HCT116 (cell line): ENCODE data around the gene COL23A1. TPM values are rescaled to one million over a fixed set of nuclear protein-coding genes. Genes with fewer than 3 reads are reported as not detected.

Experiments used
- ATAC-seq: fragments of 200-7000 bp; cut with Tn5 transposase; 2 replicates; pipeline ENCODE4 v1.9.1; 2020; ENCODE audit warnings: mild to moderate bottlenecking, moderate library complexity
- BruUV-seq: library from RNA; stranded (reverse); fragments of 400-500 nt; replicated peaks from 2 replicates; lab custom pipeline; 2021; lab: Mats Ljungman, UMichigan
- CTCF ChIA-PET: fragments of 300-600 bp; sonication (Branson Sonifier 250); formaldehyde crosslinking; loops from one replicate; lab custom pipeline; 2021; ENCODE audit warnings: antibody characterized with exemption; lab: Charles Lee
- POLR2A ChIA-PET: fragments of 300-600, 350-600 bp; sonication (Branson Sonifier 250); formaldehyde crosslinking; loops from one replicate; lab custom pipeline; 2021; ENCODE audit warnings: antibody characterized with exemption; lab: Charles Lee
- RAD21 ChIA-PET, 2 experiments: fragments of 300-600 bp; sonication (Branson Sonifier 250); formaldehyde crosslinking; loops; one replicate each; lab custom pipeline; 2023; ENCODE audit warnings: low total read pairs in 2 of 2; ENCODE audit not compliant: uncharacterized antibody in 2 of 2, unreplicated experiment in 2 of 2, low non-redundant PET in 1 of 2; lab: Charles Lee
- DNase-seq: peaks from one replicate; pipeline ENCODE4 v3.0.0-alpha.2; 2010; ENCODE audit warnings: low read depth, low spot score
- H2AFZ ChIP-seq: fragments of 200-600 bp; shearing (Covaris generic), sonication (generic); 2 replicates; pipeline ENCODE4 v1.6.1; 2017; ENCODE audit warnings: low read depth, mixed run types, mixed read lengths, antibody characterized with exemption, low read length; ENCODE audit not compliant: poor library complexity, severe bottlenecking
- H3K27ac ChIP-seq: 2 replicates; pipeline ENCODE4 v1.5.1; 2012; ENCODE audit warnings: low read depth, low read length
- H3K27me3 ChIP-seq: fragments of 200-600 bp; sonication (generic); 2 replicates; pipeline ENCODE4 v1.6.1; 2016; ENCODE audit warnings: mixed run types, low read length, mixed read lengths; ENCODE audit not compliant: insufficient read depth
- H3K36me3 ChIP-seq, 2 experiments: fragments of 200-500 bp in 1 of 2; fragments of 200-600 bp in 1 of 2; sonication (Bioruptor generic) in 1 of 2; sonication (generic) in 1 of 2; 2 replicates each; pipeline versions ENCODE4 v1.5.1 to v1.6.1; 2014 to 2016; ENCODE audit warnings: low read length in 2 of 2, inconsistent platforms in 1 of 2, mixed read lengths in 1 of 2, mixed run types in 1 of 2; ENCODE audit not compliant: insufficient read depth in 2 of 2, control insufficient read depth in 1 of 2
- H3K4me1 ChIP-seq, 2 experiments: fragments of 200-600 bp in 1 of 2; sonication (generic) in 1 of 2; 2 replicates each; pipeline versions ENCODE4 v1.5.1 to v1.6.1; 2012 to 2017; ENCODE audit warnings: low read length in 2 of 2, inconsistent platforms in 1 of 2, mild to moderate bottlenecking in 1 of 2, mixed read lengths in 1 of 2, mixed run types in 1 of 2, moderate library complexity in 1 of 2; ENCODE audit not compliant: insufficient read depth in 2 of 2, control insufficient read depth in 1 of 2
- H3K4me2 ChIP-seq: fragments of 200-600 bp; sonication (generic); 2 replicates; pipeline ENCODE4 v1.6.1; 2017; ENCODE audit warnings: mixed run types, low read length, mixed read lengths
- H3K4me3 ChIP-seq, 2 experiments: fragments of 200-600 bp in 1 of 2; sonication (generic) in 1 of 2; replicated peaks in 1 of 2; 2 replicates each; pipeline ENCODE4 v1.5.1; 2011 to 2016; ENCODE audit warnings: low read length in 2 of 2, control low read depth in 1 of 2, low read depth in 1 of 2, mild to moderate bottlenecking in 1 of 2, mixed read lengths in 1 of 2, mixed run types in 1 of 2
- H3K79me2 ChIP-seq: fragments of 200-600 bp; sonication (generic); 2 replicates; pipeline ENCODE4 v1.6.1; 2017; ENCODE audit warnings: mild to moderate bottlenecking, mixed run types, low read length, moderate library complexity, mixed read lengths; ENCODE audit not compliant: insufficient read depth
- H3K9ac ChIP-seq: fragments of 200-600 bp; sonication (generic); 2 replicates; pipeline ENCODE4 v1.6.1; 2016; ENCODE audit warnings: low read length, mixed read lengths
- H3K9me2 ChIP-seq: fragments of 200-600 bp; sonication (generic), shearing (Covaris generic); 2 replicates; pipeline ENCODE4 v1.6.1; 2017; ENCODE audit warnings: mixed run types, mild to moderate bottlenecking, moderate library complexity; ENCODE audit not compliant: insufficient read depth
- H3K9me3 ChIP-seq, 2 experiments: fragments of 200-500 bp in 1 of 2; fragments of 200-600 bp in 1 of 2; sonication (Bioruptor generic) in 1 of 2; sonication (generic) in 1 of 2; 2 replicates each; pipeline ENCODE4 v1.6.1; 2014 to 2017; ENCODE audit warnings: low read length in 2 of 2, mixed read lengths in 2 of 2, inconsistent platforms in 1 of 2, low read depth in 1 of 2, mild to moderate bottlenecking in 1 of 2, mixed run types in 1 of 2, moderate library complexity in 1 of 2; ENCODE audit not compliant: control insufficient read depth in 1 of 2, insufficient read depth in 1 of 2
- H4K20me1 ChIP-seq: fragments of 200-600 bp; sonication (generic), shearing (Covaris generic); 2 replicates; pipeline ENCODE4 v1.6.1; 2017; ENCODE audit warnings: mixed run types, mild to moderate bottlenecking, moderate library complexity; ENCODE audit not compliant: insufficient read depth
- CEBPB ChIP-seq: IDR thresholded peaks from 2 replicates; pipeline ENCODE4 v1.6.1; 2012; ENCODE audit warnings: low read depth
- EZH2 ChIP-seq: fragments of 200-600 bp; sonication (generic); IDR thresholded peaks from 2 replicates; pipeline ENCODE4 v1.6.1; 2017; ENCODE audit warnings: antibody characterized with exemption, mixed run types
- SRF ChIP-seq: IDR thresholded peaks from 2 replicates; pipeline ENCODE4 v1.6.1; 2012; ENCODE audit warnings: low read depth
- TCF7L2 ChIP-seq: IDR thresholded peaks from 2 replicates; pipeline ENCODE4 v1.7.0; 2011; ENCODE audit warnings: borderline replicate concordance, inconsistent platforms; ENCODE audit not compliant: insufficient read depth, insufficient read length; ENCODE audit errors: extremely low read depth
- YY1 ChIP-seq: IDR thresholded peaks from 2 replicates; pipeline ENCODE4 v1.6.1; 2011; ENCODE audit warnings: low read length, low read depth, moderate library complexity, mild to moderate bottlenecking; ENCODE audit not compliant: insufficient replicate concordance; ENCODE audit errors: extremely low read depth
- ZFX ChIP-seq: fragments of 450-650 bp; IDR thresholded peaks from 2 replicates; pipeline ENCODE4 v1.6.1; 2017
- intact Hi-C: fragments of 100-400 bp; cut with micrococcal nuclease; formaldehyde crosslinking; loops from 2 replicates; pipeline ENCODE4 v1.10.0; 2022
- total RNA-seq: library from RNA; stranded (reverse); gene quantifications from one replicate; pipeline ENCODE4 v1.2.1, GENCODE V29; 2021; ENCODE audit not compliant: unreplicated experiment
- TF ChIP-seq, protein P1 (sequence below): IDR thresholded peaks from 2 replicates; pipeline ENCODE4 v1.6.1; 2012; ENCODE audit warnings: low read depth
- TF ChIP-seq, protein P2 (sequence below): IDR thresholded peaks from 2 replicates; pipeline ENCODE4 v1.6.1; 2011; ENCODE audit warnings: mild to moderate bottlenecking, low read length, moderate library complexity; ENCODE audit not compliant: insufficient replicate concordance; ENCODE audit errors: extremely low read depth

Gene COL23A1
- total RNA-seq, 1 experiment from 2014 or later = not detected

DNA sequence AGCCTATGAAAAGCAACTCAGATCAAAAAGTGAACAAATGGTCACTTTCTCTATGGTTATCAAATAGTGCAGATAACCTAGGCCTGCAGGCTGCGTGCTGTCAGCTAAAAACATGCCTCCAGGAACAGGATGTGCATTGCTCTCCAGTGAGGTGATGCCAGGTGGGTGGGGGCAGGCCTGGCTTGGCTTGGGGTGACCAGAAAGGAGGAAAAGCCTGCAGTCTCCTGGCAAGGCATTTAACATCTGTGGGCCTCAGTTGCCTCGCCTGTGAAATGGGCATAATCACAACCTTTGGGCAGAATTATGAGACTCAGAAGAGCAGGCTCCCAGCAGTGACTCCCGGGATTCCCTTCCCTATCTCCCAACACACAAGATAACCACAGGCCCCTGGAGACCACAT is 135.9 kb downstream of the COL23A1 start:
- H4K20me1 ChIP-seq = no peaks in the 10 kb centered on the region
- TF ChIP-seq, protein P1, sequence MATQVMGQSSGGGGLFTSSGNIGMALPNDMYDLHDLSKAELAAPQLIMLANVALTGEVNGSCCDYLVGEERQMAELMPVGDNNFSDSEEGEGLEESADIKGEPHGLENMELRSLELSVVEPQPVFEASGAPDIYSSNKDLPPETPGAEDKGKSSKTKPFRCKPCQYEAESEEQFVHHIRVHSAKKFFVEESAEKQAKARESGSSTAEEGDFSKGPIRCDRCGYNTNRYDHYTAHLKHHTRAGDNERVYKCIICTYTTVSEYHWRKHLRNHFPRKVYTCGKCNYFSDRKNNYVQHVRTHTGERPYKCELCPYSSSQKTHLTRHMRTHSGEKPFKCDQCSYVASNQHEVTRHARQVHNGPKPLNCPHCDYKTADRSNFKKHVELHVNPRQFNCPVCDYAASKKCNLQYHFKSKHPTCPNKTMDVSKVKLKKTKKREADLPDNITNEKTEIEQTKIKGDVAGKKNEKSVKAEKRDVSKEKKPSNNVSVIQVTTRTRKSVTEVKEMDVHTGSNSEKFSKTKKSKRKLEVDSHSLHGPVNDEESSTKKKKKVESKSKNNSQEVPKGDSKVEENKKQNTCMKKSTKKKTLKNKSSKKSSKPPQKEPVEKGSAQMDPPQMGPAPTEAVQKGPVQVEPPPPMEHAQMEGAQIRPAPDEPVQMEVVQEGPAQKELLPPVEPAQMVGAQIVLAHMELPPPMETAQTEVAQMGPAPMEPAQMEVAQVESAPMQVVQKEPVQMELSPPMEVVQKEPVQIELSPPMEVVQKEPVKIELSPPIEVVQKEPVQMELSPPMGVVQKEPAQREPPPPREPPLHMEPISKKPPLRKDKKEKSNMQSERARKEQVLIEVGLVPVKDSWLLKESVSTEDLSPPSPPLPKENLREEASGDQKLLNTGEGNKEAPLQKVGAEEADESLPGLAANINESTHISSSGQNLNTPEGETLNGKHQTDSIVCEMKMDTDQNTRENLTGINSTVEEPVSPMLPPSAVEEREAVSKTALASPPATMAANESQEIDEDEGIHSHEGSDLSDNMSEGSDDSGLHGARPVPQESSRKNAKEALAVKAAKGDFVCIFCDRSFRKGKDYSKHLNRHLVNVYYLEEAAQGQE = no peak
- no peak for TF ChIP-seq TCF7L2
- TF ChIP-seq, protein P2, sequence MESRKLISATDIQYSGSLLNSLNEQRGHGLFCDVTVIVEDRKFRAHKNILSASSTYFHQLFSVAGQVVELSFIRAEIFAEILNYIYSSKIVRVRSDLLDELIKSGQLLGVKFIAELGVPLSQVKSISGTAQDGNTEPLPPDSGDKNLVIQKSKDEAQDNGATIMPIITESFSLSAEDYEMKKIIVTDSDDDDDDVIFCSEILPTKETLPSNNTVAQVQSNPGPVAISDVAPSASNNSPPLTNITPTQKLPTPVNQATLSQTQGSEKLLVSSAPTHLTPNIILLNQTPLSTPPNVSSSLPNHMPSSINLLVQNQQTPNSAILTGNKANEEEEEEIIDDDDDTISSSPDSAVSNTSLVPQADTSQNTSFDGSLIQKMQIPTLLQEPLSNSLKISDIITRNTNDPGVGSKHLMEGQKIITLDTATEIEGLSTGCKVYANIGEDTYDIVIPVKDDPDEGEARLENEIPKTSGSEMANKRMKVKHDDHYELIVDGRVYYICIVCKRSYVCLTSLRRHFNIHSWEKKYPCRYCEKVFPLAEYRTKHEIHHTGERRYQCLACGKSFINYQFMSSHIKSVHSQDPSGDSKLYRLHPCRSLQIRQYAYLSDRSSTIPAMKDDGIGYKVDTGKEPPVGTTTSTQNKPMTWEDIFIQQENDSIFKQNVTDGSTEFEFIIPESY = no peak
- no peak for TF ChIP-seq EZH2
- TF ChIP-seq ZFX = no peak
- no peak for TF ChIP-seq CEBPB
- no peak for TF ChIP-seq SRF
- no peak for TF ChIP-seq YY1
- TF ChIP-seq, all 23 proteins: peak for 0
- H3K4me2 ChIP-seq = no peak overlapping the region
- no peaks in the 10 kb centered on the region for H3K36me3 ChIP-seq
- BruUV-seq = no TSS peak
- H3K9me3 ChIP-seq = no peaks in the 10 kb centered on the region
- no peak for ATAC-seq
- H3K27me3 ChIP-seq = no peaks in the 10 kb centered on the region
- POLR2A ChIA-PET = no interaction called here
- no peak overlapping the region for H3K4me3 ChIP-seq
- no peaks in the 10 kb centered on the region for H3K4me1 ChIP-seq
- intact Hi-C loops = no loop called here
- CTCF ChIA-PET = no interaction called here
- H2AFZ ChIP-seq = no peak overlapping the region
- RAD21 ChIA-PET = no interaction called here
- no peaks in the 10 kb centered on the region for H3K79me2 ChIP-seq
- no peak overlapping the region for H3K9ac ChIP-seq
- no peaks in the 10 kb centered on the region for H3K9me2 ChIP-seq
- H3K27ac ChIP-seq = no peak overlapping the region
- no peak for DNase-seq
